ENCODE measurements around the gene SIK2. TPM values are rescaled to one million over a fixed set of nuclear protein-coding genes. Genes with fewer than 3 reads are reported as not detected.

Gene SIK2
- total RNA-seq, 1 donor from 2014 or later = 10.1 TPM

- DNase-seq (ENCODE audit: low read depth) = no peak
- no peaks in the 10 kb centered on the region for H3K36me3 ChIP-seq (ENCODE audit: control insufficient read depth, insufficient read depth, low read length)
- TF ChIP-seq CTCF (IDR thresholded peaks at IDR 0.05; ENCODE audit: insufficient read depth, low read length, poor library complexity, severe bottlenecking) = no peak
- H3K27me3 ChIP-seq (ENCODE audit: control insufficient read depth, insufficient read depth, low read length) = no peaks in the 10 kb centered on the region
- H3K4me3 ChIP-seq (ENCODE audit: low read depth, low read length) = no peak overlapping the region
These were observed 133.9 kb downstream of the SIK2 start for GRCh38 chr11:111736181-111736590.

GRCh38 chr11:111736621-111737443 lies 134.6 kb downstream of the SIK2 start:
- H3K36me3 ChIP-seq (ENCODE audit: control insufficient read depth, insufficient read depth, low read length) = no peaks in the 10 kb centered on the region
- no peak for DNase-seq (ENCODE audit: low read depth)
- no peak overlapping the region for H3K4me3 ChIP-seq (ENCODE audit: low read depth, low read length)
- no peak for TF ChIP-seq CTCF (IDR thresholded peaks at IDR 0.05; ENCODE audit: insufficient read depth, low read length, poor library complexity, severe bottlenecking)
- H3K27me3 ChIP-seq (ENCODE audit: control insufficient read depth, insufficient read depth, low read length) = no peaks in the 10 kb centered on the region

GRCh38 chr11:111737444-111738210 lies 135.4 kb downstream of the SIK2 start:
- no peaks in the 10 kb centered on the region for H3K36me3 ChIP-seq (ENCODE audit: control insufficient read depth, insufficient read depth, low read length)
- H3K4me3 ChIP-seq (ENCODE audit: low read depth, low read length) = no peak overlapping the region
- H3K27me3 ChIP-seq (ENCODE audit: control insufficient read depth, insufficient read depth, low read length) = no peaks in the 10 kb centered on the region
- TF ChIP-seq CTCF (IDR thresholded peaks at IDR 0.05; ENCODE audit: insufficient read depth, low read length, poor library complexity, severe bottlenecking) = no peak
- DNase-seq (ENCODE audit: low read depth) = no peak

GRCh38 chr11:111739299-111739698 lies 137.1 kb downstream of the SIK2 start:
- Histone ChIP-seq H3K36me3 (ENCODE audit: control insufficient read depth, insufficient read depth, low read length) (peaks cover 4% of the 10 kb centered on the region), H3K4me3 (ENCODE audit: low read depth, low read length) (no peak overlapping the region), H3K27me3 (ENCODE audit: control insufficient read depth, insufficient read depth, low read length) (no peaks in the 10 kb centered on the region)
- DNase-seq (ENCODE audit: low read depth) = no peak
- no peak for TF ChIP-seq CTCF (IDR thresholded peaks at IDR 0.05; ENCODE audit: insufficient read depth, low read length, poor library complexity, severe bottlenecking)

GRCh38 chr11:111741751-111742150 lies 139.5 kb downstream of the SIK2 start:
- TF ChIP-seq CTCF (IDR thresholded peaks at IDR 0.05; ENCODE audit: insufficient read depth, low read length, poor library complexity, severe bottlenecking) = no peak
- H3K27me3 ChIP-seq (ENCODE audit: control insufficient read depth, insufficient read depth, low read length) = no peaks in the 10 kb centered on the region
- H3K4me3 ChIP-seq (ENCODE audit: low read depth, low read length) = no peak overlapping the region
- no peak for DNase-seq (ENCODE audit: low read depth)
- H3K36me3 ChIP-seq (ENCODE audit: control insufficient read depth, insufficient read depth, low read length) = peaks cover 4% of the 10 kb centered on the region
